H9 (cell line): Measurements from ENCODE around the gene SLC1A1. TPM values are rescaled to one million over a fixed set of nuclear protein-coding genes. Genes with fewer than 3 reads are reported as not detected.

ENCODE experiments used
- DNase-seq: peaks from one replicate; pipeline ENCODE4 v3.0.0-alpha.2; 2017
- H2AFZ ChIP-seq: one replicate; pipeline ENCODE4 v1.6.1; 2013; ENCODE audit warnings: mild to moderate bottlenecking, low read length, control low read depth, moderate library complexity
- H2AK5ac ChIP-seq: 2 replicates; pipeline ENCODE4 v1.6.1; 2013; ENCODE audit warnings: low read length, control low read depth, mixed read lengths; ENCODE audit not compliant: insufficient read length
- H2BK120ac ChIP-seq: one replicate; pipeline ENCODE4 v1.6.1; 2013; ENCODE audit warnings: low read depth, mild to moderate bottlenecking, low read length, control low read depth, inconsistent platforms; ENCODE audit not compliant: poor library complexity, severe bottlenecking
- H2BK12ac ChIP-seq: 2 replicates; pipeline ENCODE4 v1.6.1; 2013; ENCODE audit warnings: low read length, control low read depth, mixed read lengths, low read depth; ENCODE audit not compliant: insufficient read length
- H2BK15ac ChIP-seq: 2 replicates; pipeline ENCODE4 v1.6.1; 2013; ENCODE audit warnings: low read depth, low read length, control low read depth
- H2BK20ac ChIP-seq: one replicate; pipeline ENCODE4 v1.6.1; 2013; ENCODE audit warnings: low read depth, mild to moderate bottlenecking, low read length, control low read depth, inconsistent platforms; ENCODE audit not compliant: poor library complexity, severe bottlenecking
- H2BK5ac ChIP-seq: 2 replicates; pipeline ENCODE4 v1.6.1; 2013; ENCODE audit warnings: low read length, control low read depth, mixed read lengths; ENCODE audit not compliant: insufficient read length
- H3K14ac ChIP-seq: 2 replicates; pipeline ENCODE4 v1.6.1; 2013; ENCODE audit warnings: low read length, control low read depth; ENCODE audit not compliant: insufficient read depth
- H3K18ac ChIP-seq: 2 replicates; pipeline ENCODE4 v1.6.1; 2013; ENCODE audit warnings: low read depth, mild to moderate bottlenecking, mixed read lengths, low read length, control low read depth; ENCODE audit not compliant: insufficient read length
- H3K23ac ChIP-seq: 2 replicates; pipeline ENCODE4 v1.6.1; 2013; ENCODE audit warnings: low read length, control low read depth, mixed read lengths, low read depth; ENCODE audit not compliant: insufficient read length
- H3K23me2 ChIP-seq: 2 replicates; pipeline ENCODE4 v1.6.1; 2013; ENCODE audit warnings: low read depth, mild to moderate bottlenecking, mixed read lengths, low read length, control low read depth; ENCODE audit not compliant: insufficient read length, poor library complexity, severe bottlenecking
- H3K27ac ChIP-seq: 2 replicates; pipeline ENCODE4 v1.5.1; 2013; ENCODE audit warnings: low read length, control low read depth, mixed read lengths, low read depth; ENCODE audit not compliant: insufficient read length
- H3K27me3 ChIP-seq: 2 replicates; pipeline ENCODE4 v1.6.1; 2013; ENCODE audit warnings: low read length, control low read depth, inconsistent platforms; ENCODE audit not compliant: insufficient read depth
- H3K4ac ChIP-seq: 2 replicates; pipeline ENCODE4 v1.6.1; 2013; ENCODE audit warnings: low read depth, mild to moderate bottlenecking, control low read depth, inconsistent platforms, low read length, moderate library complexity
- H3K4me1 ChIP-seq: 2 replicates; pipeline ENCODE4 v1.6.1; 2013; ENCODE audit warnings: low read length, control low read depth, inconsistent platforms; ENCODE audit not compliant: insufficient read depth
- H3K4me2 ChIP-seq: 2 replicates; pipeline ENCODE4 v1.6.1; 2013; ENCODE audit warnings: low read length, control low read depth, mixed read lengths; ENCODE audit not compliant: insufficient read length, insufficient read depth
- H3K56ac ChIP-seq: 2 replicates; pipeline ENCODE4 v1.6.1; 2013; ENCODE audit warnings: low read depth, mild to moderate bottlenecking, mixed read lengths, low read length, control low read depth; ENCODE audit not compliant: insufficient read length
- H3K79me1 ChIP-seq: 2 replicates; pipeline ENCODE4 v1.6.1; 2013; ENCODE audit warnings: low read depth, mild to moderate bottlenecking, moderate library complexity, low read length, control low read depth, inconsistent platforms; ENCODE audit not compliant: insufficient read depth, poor library complexity, severe bottlenecking
- H3K79me2 ChIP-seq: 2 replicates; pipeline ENCODE4 v1.6.1; 2013; ENCODE audit warnings: low read length, control low read depth, inconsistent platforms; ENCODE audit not compliant: insufficient read depth
- H3K9ac ChIP-seq: 2 replicates; pipeline ENCODE4 v1.6.1; 2013; ENCODE audit warnings: low read length, control low read depth, mixed read lengths; ENCODE audit not compliant: insufficient read length; ENCODE audit errors: extremely low read depth
- H3K9me3 ChIP-seq: one replicate; pipeline ENCODE4 v1.6.1; 2013; ENCODE audit warnings: low read depth, low read length, inconsistent platforms; ENCODE audit not compliant: control insufficient read depth
- H3T11ph ChIP-seq: one replicate; pipeline ENCODE4 v1.6.1; 2013; ENCODE audit warnings: mild to moderate bottlenecking, low read length, control low read depth, inconsistent platforms
- H4K20me1 ChIP-seq: one replicate; pipeline ENCODE4 v1.6.1; 2013; ENCODE audit not compliant: control insufficient read depth, insufficient read length, insufficient read depth
- H4K5ac ChIP-seq: 2 replicates; pipeline ENCODE4 v1.6.1; 2013; ENCODE audit warnings: low read depth, mild to moderate bottlenecking, mixed read lengths, low read length, control low read depth; ENCODE audit not compliant: insufficient read length
- H4K8ac ChIP-seq: replicated peaks from 2 replicates; pipeline ENCODE4 v1.6.1; 2013; ENCODE audit warnings: low read length, control low read depth, mixed read lengths, low read depth; ENCODE audit not compliant: insufficient read length
- H4K91ac ChIP-seq: 2 replicates; pipeline ENCODE4 v1.6.1; 2013; ENCODE audit warnings: low read depth, mild to moderate bottlenecking, moderate library complexity, mixed read lengths, low read length, control low read depth; ENCODE audit not compliant: insufficient read length
- H3K27ac Mint-ChIP-seq, 3 experiments: 2 replicates in 2 of 3; 3 replicates in 1 of 3; pipeline ENCODE4 v1.8.0; 2020 to 2021; ENCODE audit warnings: mixed read lengths in 3 of 3, mild to moderate bottlenecking in 1 of 3, moderate library complexity in 1 of 3
- H3K27me3 Mint-ChIP-seq: 2 replicates; pipeline ENCODE4 v1.8.0; 2021; ENCODE audit warnings: low read depth, mild to moderate bottlenecking, moderate library complexity, mixed read lengths
- H3K36me3 Mint-ChIP-seq, 3 experiments: 2 replicates in 2 of 3; 3 replicates in 1 of 3; pipeline ENCODE4 v1.8.0; 2020 to 2021; ENCODE audit warnings: low read depth in 3 of 3, mixed read lengths in 3 of 3; ENCODE audit not compliant: insufficient read depth in 1 of 3
- H3K4me1 Mint-ChIP-seq, 2 experiments: 2 replicates each; pipeline ENCODE4 v1.8.0; 2020; ENCODE audit warnings: mixed read lengths in 2 of 2
- H3K4me3 Mint-ChIP-seq, 2 experiments: 2 replicates in 1 of 2; 3 replicates in 1 of 2; pipeline ENCODE4 v1.8.0; 2020 to 2021; ENCODE audit warnings: mild to moderate bottlenecking in 2 of 2, mixed read lengths in 2 of 2, moderate library complexity in 1 of 2
- H3K9me3 Mint-ChIP-seq, 2 experiments: 2 replicates in 1 of 2; 3 replicates in 1 of 2; pipeline ENCODE4 v1.8.0; 2020; ENCODE audit warnings: mild to moderate bottlenecking in 2 of 2, mixed read lengths in 2 of 2, moderate library complexity in 1 of 2
- WGBS: extraction: QIAGEN DNeasy Blood & Tissue Kit; methylation state at CpG from one replicate; pipeline ENCODE4 v1.1.7; 2013; ENCODE audit warnings: missing lambda C conversion rate, low lambda C conversion rate, mixed read lengths; ENCODE audit not compliant: insufficient read length; ENCODE audit errors: extremely low coverage; 5-methylcytosine and 5-hydroxymethylcytosine counted together
- total RNA-seq: library from RNA; stranded (reverse); gene quantifications from 2 replicates; pipeline ENCODE4 v1.2.1, GENCODE V29; 2021
- TF ChIP-seq, protein P1 (sequence below): fragments of 200-600 bp; sonication (generic); conservative IDR thresholded peaks from 3 replicates; pipeline ENCODE4 v1.8.0; 2021; ENCODE audit warnings: antibody characterized with exemption, mild to moderate bottlenecking

Gene SLC1A1
- total RNA-seq, 1 experiment from 2014 or later = 4.7 TPM

GRCh38 chr9:4555236-4555635, 65.0 kb downstream of the SLC1A1 start:
- H3K27ac ChIP-seq = no peak overlapping the region
- no peak overlapping the region for H2AK5ac ChIP-seq
- H4K8ac ChIP-seq = no peak overlapping the region
- H4K91ac ChIP-seq = no peak overlapping the region
- no peak overlapping the region for H2BK5ac ChIP-seq
- WGBS = no CpG with 5 or more reads among the region's 2 CpGs
- no peak overlapping the region for H3T11ph ChIP-seq
- no peak overlapping the region for H2BK12ac ChIP-seq
- no peaks in the 10 kb centered on the region for H3K79me2 ChIP-seq
- no peak overlapping the region for H2BK20ac ChIP-seq
- H3K14ac ChIP-seq = no peak overlapping the region
- H3K4me1 ChIP-seq = no peaks in the 10 kb centered on the region
- H3K27me3 ChIP-seq = no peaks in the 10 kb centered on the region
- H3K79me1 ChIP-seq = no peaks in the 10 kb centered on the region
- no peaks in the 10 kb centered on the region for H3K9me3 ChIP-seq
- DNase-seq = no peak
- H4K5ac ChIP-seq = no peak overlapping the region
- no peaks in the 10 kb centered on the region for H3K23me2 ChIP-seq
- H3K36me3 Mint-ChIP-seq = no peaks in the 10 kb centered on the region
- H3K4me1 Mint-ChIP-seq = peaks cover 14 to 16% of the 10 kb centered on the region in 2 experiments
- H3K27ac Mint-ChIP-seq = 0 out of 7 replicates have a peak overlapping the region, but pooled peaks of 1 of the 3 experiments have one; percentile 17
- H3K23ac ChIP-seq = no peak overlapping the region
- no peaks in the 10 kb centered on the region for H3K27me3 Mint-ChIP-seq
- H3K4me2 ChIP-seq = no peak overlapping the region
- no peak overlapping the region for H3K18ac ChIP-seq
- H3K4ac ChIP-seq = no peak overlapping the region
- no peak overlapping the region for H2AFZ ChIP-seq
- TF ChIP-seq, protein P1, sequence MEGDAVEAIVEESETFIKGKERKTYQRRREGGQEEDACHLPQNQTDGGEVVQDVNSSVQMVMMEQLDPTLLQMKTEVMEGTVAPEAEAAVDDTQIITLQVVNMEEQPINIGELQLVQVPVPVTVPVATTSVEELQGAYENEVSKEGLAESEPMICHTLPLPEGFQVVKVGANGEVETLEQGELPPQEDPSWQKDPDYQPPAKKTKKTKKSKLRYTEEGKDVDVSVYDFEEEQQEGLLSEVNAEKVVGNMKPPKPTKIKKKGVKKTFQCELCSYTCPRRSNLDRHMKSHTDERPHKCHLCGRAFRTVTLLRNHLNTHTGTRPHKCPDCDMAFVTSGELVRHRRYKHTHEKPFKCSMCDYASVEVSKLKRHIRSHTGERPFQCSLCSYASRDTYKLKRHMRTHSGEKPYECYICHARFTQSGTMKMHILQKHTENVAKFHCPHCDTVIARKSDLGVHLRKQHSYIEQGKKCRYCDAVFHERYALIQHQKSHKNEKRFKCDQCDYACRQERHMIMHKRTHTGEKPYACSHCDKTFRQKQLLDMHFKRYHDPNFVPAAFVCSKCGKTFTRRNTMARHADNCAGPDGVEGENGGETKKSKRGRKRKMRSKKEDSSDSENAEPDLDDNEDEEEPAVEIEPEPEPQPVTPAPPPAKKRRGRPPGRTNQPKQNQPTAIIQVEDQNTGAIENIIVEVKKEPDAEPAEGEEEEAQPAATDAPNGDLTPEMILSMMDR = no peak
- H3K9me3 Mint-ChIP-seq = no peaks in the 10 kb centered on the region
- no peaks in the 10 kb centered on the region for H4K20me1 ChIP-seq
- H3K56ac ChIP-seq = no peak overlapping the region
- no peak overlapping the region for H2BK15ac ChIP-seq
- H3K9ac ChIP-seq = no peak overlapping the region
- no peak overlapping the region for H2BK120ac ChIP-seq
- H3K4me3 Mint-ChIP-seq = no peak overlapping the region
